Uterus (tissue), 4 donors: ENCODE results near the gene HS6ST3. TPM values are rescaled to one million over a fixed set of nuclear protein-coding genes. Genes with fewer than 3 reads are reported as not detected.

ENCODE experiments used
- DNase-seq, 2 donors: peaks; one replicate each; pipeline ENCODE4 v3.0.0-alpha.2; 2019 to 2020
- H3K27ac ChIP-seq, 2 donors: fragments of 200-600 bp; sonication (generic); 1 replicate in 1 of 2; 2 replicates in 1 of 2; pipeline ENCODE4 v1.5.1; 2016 to 2018
- H3K27me3 ChIP-seq, 2 donors: fragments of 200-600 bp; sonication (generic); one replicate each; pipeline ENCODE4 v1.5.1; 2018 to 2019; ENCODE audit warnings: control low read depth in 1 of 2
- H3K36me3 ChIP-seq, 2 donors: fragments of 200-600 bp; sonication (generic); one replicate each; pipeline ENCODE4 v1.5.1; 2019; ENCODE audit warnings: control low read depth in 1 of 2
- H3K4me1 ChIP-seq, 2 donors: fragments of 200-600 bp; sonication (generic); one replicate each; pipeline ENCODE4 v1.5.1; 2018 to 2019; ENCODE audit warnings: control low read depth in 1 of 2
- H3K4me3 ChIP-seq, 2 donors: fragments of 200-600 bp; sonication (generic); 1 replicate in 1 of 2; 2 replicates in 1 of 2; pipeline ENCODE4 v1.5.1; 2018 to 2019; ENCODE audit warnings: mild to moderate bottlenecking in 1 of 2
- H3K9me3 ChIP-seq, 2 donors: fragments of 200-600 bp; sonication (generic); one replicate each; pipeline ENCODE4 v1.5.1; 2019; ENCODE audit warnings: control low read depth in 1 of 2
- POLR2A ChIP-seq, 2 donors: fragments of 450-650 bp; IDR thresholded peaks; one replicate each; pipeline ENCODE4 v1.6.1; 2016; ENCODE audit warnings: antibody characterized with exemption in 2 of 2, mild to moderate bottlenecking in 1 of 2, moderate library complexity in 1 of 2
- intact Hi-C: fragments of 100-400 bp; cut with DNase I; formaldehyde crosslinking; loops from one replicate; pipeline ENCODE4 v1.15.1; 2023; ENCODE audit warnings: low total_unique reads
- total RNA-seq, 4 donors: library from RNA; depleted of rRNA in 3 of 4; stranded (reverse); fragments of >200 nt in 3 of 4; gene quantifications; one replicate each; pipeline versions ENCODE4 v1.1.0 to v1.2.4, GENCODE V29; 2014 to 2023
- TF ChIP-seq, protein P1 (sequence below), 4 experiments: fragments of 200-600 bp in 2 of 4; fragments of 450-650 bp in 2 of 4; sonication (generic) in 2 of 4; IDR thresholded peaks; one replicate each; pipeline ENCODE4 v1.5.1; 2016 to 2019; ENCODE audit warnings: antibody characterized with exemption in 4 of 4, mild to moderate bottlenecking in 2 of 4, moderate library complexity in 1 of 4
- donor health status: DM: yes; HTN: yes; CAD: no.

The HS6ST3 gene
- total RNA-seq, 4 donors from 2014 or later, result 1.3 to 8.7 (median 5.3) TPM

DNA sequence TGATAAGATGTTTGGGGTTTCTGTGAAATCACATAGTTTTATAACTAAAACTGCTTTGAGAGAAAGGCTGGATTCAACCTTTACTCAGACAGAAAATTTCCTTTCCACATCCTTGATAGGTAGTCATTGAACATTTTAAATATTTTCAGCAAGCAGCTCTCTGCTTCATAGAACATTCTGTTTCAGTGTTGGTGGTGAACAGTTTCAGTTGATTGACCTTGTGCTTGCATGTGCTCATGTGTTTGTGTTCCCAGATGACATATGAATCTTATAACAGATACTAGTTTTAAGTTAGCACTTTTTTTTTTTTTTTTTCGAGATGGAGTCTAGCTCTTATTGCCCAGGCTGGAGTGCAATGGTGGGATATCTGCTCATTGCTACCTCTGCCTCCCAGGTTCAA is 290.1 kb downstream of the HS6ST3 start:
- Histone ChIP-seq H3K4me3 (no peak overlapping the region), H3K9me3 (no peaks in the 10 kb centered on the region), H3K36me3 (no peaks in the 10 kb centered on the region), H3K27ac (no peak overlapping the region), H3K4me1 (no peaks in the 10 kb centered on the region), H3K27me3 (no peaks in the 10 kb centered on the region)
- DNase-seq, result no peak
- intact Hi-C loops, result no loop called here
- TF ChIP-seq, protein P1, sequence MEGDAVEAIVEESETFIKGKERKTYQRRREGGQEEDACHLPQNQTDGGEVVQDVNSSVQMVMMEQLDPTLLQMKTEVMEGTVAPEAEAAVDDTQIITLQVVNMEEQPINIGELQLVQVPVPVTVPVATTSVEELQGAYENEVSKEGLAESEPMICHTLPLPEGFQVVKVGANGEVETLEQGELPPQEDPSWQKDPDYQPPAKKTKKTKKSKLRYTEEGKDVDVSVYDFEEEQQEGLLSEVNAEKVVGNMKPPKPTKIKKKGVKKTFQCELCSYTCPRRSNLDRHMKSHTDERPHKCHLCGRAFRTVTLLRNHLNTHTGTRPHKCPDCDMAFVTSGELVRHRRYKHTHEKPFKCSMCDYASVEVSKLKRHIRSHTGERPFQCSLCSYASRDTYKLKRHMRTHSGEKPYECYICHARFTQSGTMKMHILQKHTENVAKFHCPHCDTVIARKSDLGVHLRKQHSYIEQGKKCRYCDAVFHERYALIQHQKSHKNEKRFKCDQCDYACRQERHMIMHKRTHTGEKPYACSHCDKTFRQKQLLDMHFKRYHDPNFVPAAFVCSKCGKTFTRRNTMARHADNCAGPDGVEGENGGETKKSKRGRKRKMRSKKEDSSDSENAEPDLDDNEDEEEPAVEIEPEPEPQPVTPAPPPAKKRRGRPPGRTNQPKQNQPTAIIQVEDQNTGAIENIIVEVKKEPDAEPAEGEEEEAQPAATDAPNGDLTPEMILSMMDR (IDR thresholded peaks at IDR 0.05), result no peak
- no peak for TF ChIP-seq POLR2A (IDR thresholded peaks at IDR 0.05)

DNA sequence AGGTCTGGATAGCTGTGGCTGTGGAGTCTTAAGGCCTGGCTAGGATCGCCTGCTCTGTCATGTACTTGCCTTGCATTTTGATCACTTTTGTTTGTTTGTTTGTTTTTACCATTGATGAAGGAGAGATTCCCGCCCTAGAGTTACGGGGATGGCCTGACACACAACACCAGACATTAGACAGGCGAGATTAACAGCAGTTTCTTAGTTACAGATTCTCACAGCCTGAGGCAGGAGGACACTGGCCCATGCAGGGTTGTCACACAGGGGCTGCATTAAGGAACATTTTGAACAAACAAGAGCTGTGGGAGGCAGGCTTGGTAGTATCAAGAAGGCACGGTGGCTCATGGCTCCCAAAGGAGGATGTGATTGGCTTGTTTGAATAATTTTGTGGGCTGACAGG is 291.8 kb downstream of the HS6ST3 start:
- intact Hi-C loops, result no loop called here
- DNase-seq, result no peak
- Histone ChIP-seq H3K9me3 (no peaks in the 10 kb centered on the region), H3K27me3 (no peaks in the 10 kb centered on the region), H3K4me3 (no peak overlapping the region), H3K4me1 (no peaks in the 10 kb centered on the region), H3K27ac (no peak overlapping the region), H3K36me3 (no peaks in the 10 kb centered on the region)
- TF ChIP-seq, protein P1 (IDR thresholded peaks at IDR 0.05), result no peak
- no peak for TF ChIP-seq POLR2A (IDR thresholded peaks at IDR 0.05)

DNA sequence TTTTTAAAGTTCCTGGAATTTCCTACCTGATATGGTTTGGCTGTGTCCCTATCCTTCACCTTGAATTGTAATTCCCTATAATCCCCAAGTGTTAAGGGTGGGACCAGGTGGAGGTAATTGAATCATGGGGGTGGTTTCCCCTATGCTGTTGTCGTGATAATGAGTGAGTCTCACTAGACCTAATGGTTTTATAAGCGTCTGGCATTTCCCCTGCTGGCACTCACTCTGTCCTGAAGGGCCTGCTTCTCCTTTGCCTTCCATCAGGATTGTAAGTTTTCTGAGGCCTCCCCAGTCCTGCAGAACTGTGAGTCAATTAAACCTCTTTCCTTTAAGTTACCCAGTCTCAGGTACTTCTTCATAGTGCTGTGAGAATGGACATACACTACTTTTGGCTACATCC is 298.7 kb downstream of the HS6ST3 start:
- DNase-seq, result no peak
- H3K4me1 ChIP-seq, result no peaks in the 10 kb centered on the region
- H3K27ac ChIP-seq, result no peak overlapping the region
- no peaks in the 10 kb centered on the region for H3K9me3 ChIP-seq
- H3K36me3 ChIP-seq, result no peaks in the 10 kb centered on the region
- TF ChIP-seq POLR2A (IDR thresholded peaks at IDR 0.05), result no peak
- TF ChIP-seq, protein P1 (IDR thresholded peaks at IDR 0.05), result no peak
- no peak overlapping the region for H3K4me3 ChIP-seq
- intact Hi-C loops, result no loop called here
- H3K27me3 ChIP-seq, result no peaks in the 10 kb centered on the region

DNA sequence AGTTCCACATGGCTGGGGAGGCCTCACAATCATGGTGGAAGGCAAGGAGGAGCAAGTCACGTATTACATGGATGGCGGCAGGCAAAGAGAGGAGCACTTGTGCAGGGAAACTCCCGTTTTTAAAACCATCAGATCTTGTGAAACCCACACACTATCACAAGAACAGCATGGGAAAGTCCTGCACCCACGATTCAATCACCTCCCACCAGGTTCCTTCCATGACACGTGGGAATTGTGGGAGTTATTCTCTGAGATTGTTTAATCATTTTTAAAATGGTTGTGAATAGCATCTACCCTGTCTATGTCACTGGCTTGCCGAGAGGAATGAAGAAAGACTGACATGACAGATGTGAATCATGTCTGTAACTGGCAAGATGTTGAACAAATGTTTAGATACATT is 301.7 kb downstream of the HS6ST3 start:
- H3K27me3 ChIP-seq, result no peaks in the 10 kb centered on the region
- H3K36me3 ChIP-seq, result no peaks in the 10 kb centered on the region
- no peak overlapping the region for H3K4me3 ChIP-seq
- intact Hi-C loops, result no loop called here
- TF ChIP-seq POLR2A (IDR thresholded peaks at IDR 0.05), result no peak
- TF ChIP-seq, protein P1 (IDR thresholded peaks at IDR 0.05), result no peak
- H3K4me1 ChIP-seq, result no peaks in the 10 kb centered on the region
- no peaks in the 10 kb centered on the region for H3K9me3 ChIP-seq
- H3K27ac ChIP-seq, result no peak overlapping the region
- no peak for DNase-seq

DNA sequence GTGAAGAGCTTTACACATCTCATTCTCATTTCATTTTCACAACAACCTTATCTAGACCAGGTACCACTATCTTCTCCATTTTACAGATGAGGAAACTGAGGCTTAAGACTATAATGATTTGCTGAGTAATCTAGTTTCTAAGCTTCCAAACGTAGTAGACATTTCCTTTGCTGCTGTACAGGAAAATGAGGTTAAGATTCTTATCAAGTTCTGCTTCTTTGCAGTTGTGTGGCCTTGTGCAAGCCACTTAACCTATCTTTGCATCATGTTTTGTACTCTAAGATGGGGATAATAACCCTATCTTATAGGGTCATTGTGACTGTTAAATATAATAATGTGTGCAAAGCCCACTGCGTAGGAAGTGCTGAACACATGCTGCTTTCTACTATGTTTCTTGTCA is 307.9 kb downstream of the HS6ST3 start:
- H3K4me1 ChIP-seq, result no peaks in the 10 kb centered on the region
- no peaks in the 10 kb centered on the region for H3K9me3 ChIP-seq
- H3K4me3 ChIP-seq, result no peak overlapping the region
- intact Hi-C loops, result no loop called here
- no peak for DNase-seq
- no peaks in the 10 kb centered on the region for H3K27me3 ChIP-seq
- H3K36me3 ChIP-seq, result no peaks in the 10 kb centered on the region
- TF ChIP-seq, protein P1 (IDR thresholded peaks at IDR 0.05), result no peak
- TF ChIP-seq POLR2A (IDR thresholded peaks at IDR 0.05), result no peak
- no peak overlapping the region for H3K27ac ChIP-seq
